ENCODE data around the gene VPS9D1. TPM values are rescaled to one million over a fixed set of nuclear protein-coding genes. Genes with fewer than 3 reads are reported as not detected.

The VPS9D1 gene, protein sequence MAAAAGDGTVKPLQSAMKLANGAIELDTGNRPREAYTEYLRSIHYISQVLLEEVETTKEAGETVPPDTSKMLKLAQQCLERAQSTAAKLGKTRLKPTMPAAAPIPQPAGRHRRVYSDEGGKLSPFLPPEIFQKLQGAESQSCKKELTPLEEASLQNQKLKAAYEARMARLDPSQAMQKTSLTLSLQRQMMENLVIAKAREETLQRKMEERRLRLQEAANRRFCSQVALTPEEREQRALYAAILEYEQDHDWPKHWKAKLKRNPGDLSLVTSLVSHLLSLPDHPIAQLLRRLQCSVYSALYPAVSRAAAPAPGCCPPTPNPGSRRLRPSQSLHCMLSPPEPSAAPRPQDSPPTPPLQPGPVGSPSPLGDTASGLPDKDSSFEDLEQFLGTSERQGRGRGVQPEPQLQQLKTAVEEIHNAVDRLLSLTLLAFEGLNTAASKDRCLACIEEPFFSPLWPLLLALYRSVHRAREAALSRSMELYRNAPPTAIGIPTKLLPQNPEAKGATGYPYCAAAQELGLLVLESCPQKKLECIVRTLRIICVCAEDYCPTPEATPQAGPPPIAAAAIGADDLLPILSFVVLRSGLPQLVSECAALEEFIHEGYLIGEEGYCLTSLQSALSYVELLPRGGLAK
- 4.0 to 5.2 TPM (median 4.8 TPM) in 5 replicates for total RNA-seq (2022; extraction: Qiagen RNA extraction; ENCODE audit: low read depth)

GRCh38 chr16:89720813-89721545 is at the start of gene VPS9D1, which contains the start of gene ZNF276:
Gene VPS9D1, minus strand, starts transcription at chr16:89720898. Its CDS starts 37 bp downstream, at chr16:89720861.
Gene ZNF276, plus strand, starts transcription at chr16:89721537. Its CDS starts 104 bp downstream, at chr16:89721641.

DNA sequence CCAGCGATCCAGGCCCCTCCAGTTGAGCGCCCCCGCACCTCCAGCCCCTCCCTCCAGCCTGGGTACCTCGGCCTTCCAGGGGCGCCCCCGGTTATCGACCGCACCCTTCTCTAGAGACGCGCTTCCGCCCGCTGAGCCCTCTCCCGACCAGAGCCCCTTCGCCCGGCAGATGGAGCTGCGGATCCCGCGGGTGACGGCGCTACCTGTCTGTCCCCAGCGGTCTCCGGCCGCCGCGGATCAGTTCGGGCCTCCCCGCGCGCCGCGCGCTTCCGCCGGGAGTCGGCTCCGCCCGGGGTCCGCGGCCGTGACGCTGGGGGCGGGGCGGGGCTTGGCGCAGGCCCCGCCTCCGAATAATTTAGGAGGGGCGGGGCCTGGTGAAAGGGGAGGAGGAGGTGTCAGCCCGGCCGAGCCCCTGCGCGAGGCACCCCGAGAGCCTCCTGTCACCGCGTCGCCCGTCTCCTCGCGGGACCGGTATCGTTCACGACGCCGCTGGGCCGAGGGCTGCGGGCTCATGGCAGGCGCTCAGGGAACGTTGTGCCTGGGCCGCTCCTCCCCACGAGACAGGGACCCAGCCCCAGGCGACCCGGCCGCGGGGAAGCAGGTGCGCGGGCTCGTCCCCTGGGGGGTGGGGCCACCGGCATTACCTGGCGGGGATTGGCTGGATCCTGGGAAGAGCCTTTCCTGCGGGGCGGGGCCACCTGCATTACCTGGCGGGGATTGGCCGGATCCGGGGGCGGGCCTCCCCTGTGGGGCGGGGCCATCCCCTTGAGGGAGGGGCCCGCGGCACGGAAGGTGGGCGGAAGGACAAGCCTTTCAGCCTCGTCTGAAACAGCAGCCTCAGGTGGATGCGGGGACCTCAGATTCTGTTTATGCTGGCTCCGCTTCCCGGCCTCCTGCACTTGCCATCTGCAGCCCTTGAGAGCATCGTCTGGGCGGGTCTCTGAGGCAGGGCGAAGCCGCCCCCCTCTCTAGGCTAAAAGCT is 19.0 kb downstream of the VPS9D1 start, which contains the start of gene SPATA2L:
SPATA2L (minus strand) TSS at position 281 of the 982 bp plus-strand sequence. CDS start 473 bp downstream, outside the sequence.

DNA sequence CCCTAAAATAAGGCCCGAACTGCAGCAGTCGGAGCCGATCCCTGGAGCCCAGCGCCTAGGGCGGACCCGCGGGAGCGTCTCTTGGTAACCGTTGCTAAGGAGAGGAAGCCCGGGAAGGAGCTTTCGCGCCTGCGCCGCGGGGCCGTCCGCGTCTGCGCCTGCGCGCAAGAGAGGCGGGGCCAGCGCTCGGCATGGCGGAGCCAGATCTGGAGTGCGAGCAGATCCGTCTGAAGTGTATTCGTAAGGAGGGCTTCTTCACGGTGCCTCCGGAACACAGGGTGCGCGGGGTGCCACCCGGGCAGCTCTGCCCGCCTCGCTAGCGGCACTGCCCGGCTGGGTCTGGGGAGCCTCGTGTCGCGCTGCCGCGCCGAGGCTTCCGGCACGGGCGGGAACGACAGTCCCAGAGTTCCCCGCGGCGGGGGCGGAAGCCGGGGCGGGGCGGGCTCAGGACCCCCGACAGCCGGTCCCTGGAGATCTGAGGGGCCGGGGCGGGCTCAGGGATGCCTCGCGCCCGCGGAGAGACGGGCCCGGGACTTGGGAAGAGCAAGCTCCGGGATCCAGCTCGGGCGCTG is 34.1 kb downstream of the VPS9D1 start, which contains the start of gene CDK10:
CDK10 (plus strand) TSS at position 170 of the 572 bp plus-strand sequence; CDS start at position 192, 22 bp downstream.

DNA sequence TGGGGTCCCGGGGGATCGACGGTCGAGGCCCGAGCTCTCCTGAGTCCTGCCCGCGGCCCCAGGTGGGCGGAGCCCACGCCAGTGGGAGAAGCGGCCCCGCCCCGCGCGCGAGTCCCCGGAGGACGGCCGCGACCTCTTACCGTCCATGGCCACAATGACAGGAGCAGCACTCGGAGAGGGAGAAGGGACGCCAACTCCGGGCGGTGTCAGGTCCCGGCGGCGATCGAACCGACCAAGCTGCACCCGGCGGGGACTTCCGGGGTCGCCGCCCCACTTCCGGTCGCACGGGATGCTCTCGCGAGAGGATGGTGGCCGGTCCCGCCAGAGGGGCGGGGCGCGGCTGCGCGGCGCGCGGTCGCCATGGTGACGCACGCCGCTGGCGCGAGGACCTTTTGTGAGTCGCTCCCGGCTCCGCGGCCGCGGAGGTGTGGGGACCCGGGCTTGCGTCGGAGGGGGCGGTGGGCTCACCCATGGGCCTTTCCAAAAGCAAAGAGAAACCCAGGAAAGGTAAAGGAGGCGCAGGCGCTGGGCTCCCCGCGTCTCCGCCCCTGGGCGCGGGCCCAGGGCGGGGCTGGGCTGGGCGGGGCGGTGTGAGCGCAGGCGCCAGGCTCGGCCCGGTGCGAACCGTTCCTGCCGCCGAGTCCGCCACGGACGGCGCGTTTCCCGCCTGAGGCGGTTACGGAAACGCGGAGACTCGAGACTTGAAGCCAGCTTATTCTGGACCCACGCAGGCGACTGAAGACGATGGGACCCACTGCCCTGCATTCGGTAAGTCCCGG is 63.1 kb downstream of the VPS9D1 start, which contains the start of the genes CHMP1A and SPATA33:
CHMP1A (minus strand) TSS at position 267 of the 779 bp plus-strand sequence; CDS start at position 147, 120 bp downstream.
SPATA33 (plus strand) TSS at position 395 of the 779 bp plus-strand sequence; CDS start at position 471, 76 bp downstream.

Other genes starting within 250 kb of the VPS9D1 start
- 91.8 to 122 TPM (median 119 TPM) in 5 replicates for gene ANKRD11, start 230.3 kb downstream of the VPS9D1 start, total RNA-seq (2022; extraction: Qiagen RNA extraction; ENCODE audit: low read depth)
- gene SPG7, start 212.5 kb downstream of the VPS9D1 start, total RNA-seq (2022; extraction: Qiagen RNA extraction; ENCODE audit: low read depth): 98.9 to 113 TPM (median 104 TPM) in 5 replicates
- 3,635 to 4,439 TPM (median 4,294 TPM) in 5 replicates for gene RPL13, start 160.2 kb downstream of the VPS9D1 start, total RNA-seq (2022; extraction: Qiagen RNA extraction; ENCODE audit: low read depth)
- 58.4 to 79.5 TPM (median 75.2 TPM) in 5 replicates for gene CPNE7, start 145.1 kb downstream of the VPS9D1 start, total RNA-seq (2022; extraction: Qiagen RNA extraction; ENCODE audit: low read depth)
- gene DPEP1, start 107.3 kb downstream of the VPS9D1 start, total RNA-seq (2022; extraction: Qiagen RNA extraction; ENCODE audit: low read depth): 0.87 to 2.3 TPM (median 1.2 TPM) in 5 replicates
- gene CHMP1A, start 63.2 kb downstream of the VPS9D1 start, total RNA-seq (2022; extraction: Qiagen RNA extraction; ENCODE audit: low read depth): 93.1 to 112 TPM (median 95.7 TPM) in 5 replicates
- 14.4 to 18.4 TPM (median 17.0 TPM) in 5 replicates for gene SPATA33, start 63.1 kb downstream of the VPS9D1 start, total RNA-seq (2022; extraction: Qiagen RNA extraction; ENCODE audit: low read depth)
- gene CDK10, start 34.2 kb downstream of the VPS9D1 start, total RNA-seq (2022; extraction: Qiagen RNA extraction; ENCODE audit: low read depth): 37.1 to 79.5 TPM (median 45.3 TPM) in 5 replicates
- 9.7 to 12.5 TPM (median 11.6 TPM) in 5 replicates for gene SPATA2L, start 19.2 kb downstream of the VPS9D1 start, total RNA-seq (2022; extraction: Qiagen RNA extraction; ENCODE audit: low read depth)
- gene ZNF276, start 639 bp upstream of the VPS9D1 start, total RNA-seq (2022; extraction: Qiagen RNA extraction; ENCODE audit: low read depth): 17.4 to 22.3 TPM (median 19.0 TPM) in 5 replicates
- 25.2 to 38.5 TPM (median 34.0 TPM) in 5 replicates for gene FANCA, start 95.7 kb upstream of the VPS9D1 start, total RNA-seq (2022; extraction: Qiagen RNA extraction; ENCODE audit: low read depth)
- gene SPIRE2, start 107.6 kb upstream of the VPS9D1 start, total RNA-seq (2022; extraction: Qiagen RNA extraction; ENCODE audit: low read depth): 5.9 to 8.4 TPM (median 7.9 TPM) in 5 replicates
- gene TCF25, start 152.7 kb upstream of the VPS9D1 start, total RNA-seq (2022; extraction: Qiagen RNA extraction; ENCODE audit: low read depth): 60.9 to 74.7 TPM (median 73.0 TPM) in 5 replicates
- gene MC1R, start 198.0 kb upstream of the VPS9D1 start, total RNA-seq (2022; extraction: Qiagen RNA extraction; ENCODE audit: low read depth): 4.5 to 7.3 TPM (median 6.4 TPM) in 5 replicates
- 199 to 259 TPM (median 236 TPM) in 5 replicates for gene TUBB3, start 202.4 kb upstream of the VPS9D1 start, total RNA-seq (2022; extraction: Qiagen RNA extraction; ENCODE audit: low read depth)
- 98.8 to 115 TPM (median 111 TPM) in 5 replicates for gene DEF8, start 227.9 kb upstream of the VPS9D1 start, total RNA-seq (2022; extraction: Qiagen RNA extraction; ENCODE audit: low read depth)